ENCODE measurements around the gene AQP12B.

AQP12B gene

GRCh38 chr2:240703417-240704341 is 21.0 kb upstream of the AQP12B start:
- H3K4me2 ChIP-seq (ENCODE audit: insufficient read depth, low read length, poor library complexity, severe bottlenecking), result no peak overlapping the region
- H2BK120ac ChIP-seq (ENCODE audit: low read depth, low read length), result no peak overlapping the region
- no peak overlapping the region for H2BK12ac ChIP-seq (ENCODE audit: low read length)
- H3K4me3 ChIP-seq (ENCODE audit: low read length in 2 of 2), result no peak overlapping the region
- H3K23ac ChIP-seq (ENCODE audit: low read depth, low read length, poor library complexity), result peak overlapping the region; percentile 23
- peak overlapping the region; percentile 3 for H2AK5ac ChIP-seq (ENCODE audit: low read depth, low read length)
- no peaks in the 10 kb centered on the region for H3K79me1 ChIP-seq (ENCODE audit: low read depth, low read length)
- no peak overlapping the region for H2AFZ ChIP-seq (ENCODE audit: low read length)
- no peaks in the 10 kb centered on the region for H3K4me1 ChIP-seq (ENCODE audit: control insufficient read depth in 2 of 2, insufficient read depth in 1 of 2, low read depth in 1 of 2, low read length in 2 of 2)
- WGBS, 2 donors (ENCODE audit: extremely low coverage in 2 of 2, insufficient read length in 2 of 2, insufficient replicate concordance in 1 of 2), result no CpG with 5 or more reads among the region's 18 CpGs
- H4K91ac ChIP-seq (ENCODE audit: low read depth, low read length, poor library complexity), result no peak overlapping the region
- H3K9me3 ChIP-seq (replicated peaks in 1 of 2; ENCODE audit: control insufficient read depth in 2 of 2, insufficient read depth in 1 of 2, low read depth in 1 of 2, low read length in 2 of 2), result no peaks in the 10 kb centered on the region
- H3K14ac ChIP-seq (ENCODE audit: low read length), result no peak overlapping the region
- peaks cover 0 to 40% (median 0%) of the 10 kb centered on the region in 3 experiments for H3K27me3 ChIP-seq (ENCODE audit: control insufficient read depth in 3 of 3, insufficient read depth in 3 of 3, low read depth in 1 of 3, low read length in 3 of 3)
- H3K9ac ChIP-seq (ENCODE audit: low read depth, low read length, poor library complexity), result no peak overlapping the region
- no peaks in the 10 kb centered on the region for H3K36me3 ChIP-seq (replicated peaks in 1 of 2; ENCODE audit: control insufficient read depth in 2 of 2, insufficient read depth in 2 of 2, low read length in 2 of 2)
- H4K8ac ChIP-seq (ENCODE audit: low read depth, low read length), result peak overlapping the region; percentile 29
- H3K4ac ChIP-seq (ENCODE audit: low read length), result no peak overlapping the region
- H3K27ac ChIP-seq (replicated peaks; ENCODE audit: low read length), result no peak overlapping the region
- H2BK15ac ChIP-seq (ENCODE audit: low read length), result peak overlapping the region; percentile 37
- no peak overlapping the region for H2BK5ac ChIP-seq (ENCODE audit: low read length)
- DNase-seq (ENCODE audit: low spot score), result no peak
- H3K18ac ChIP-seq (ENCODE audit: low read length), result peak overlapping the region; percentile 52

GRCh38 chr2:240702640-240703011 is 19.9 kb upstream of the AQP12B start:
- Histone ChIP-seq H3K4me2 (ENCODE audit: insufficient read depth, low read length, poor library complexity, severe bottlenecking) (no peak overlapping the region), H2BK5ac (ENCODE audit: low read length) (no peak overlapping the region), H3K27ac (replicated peaks; ENCODE audit: low read length) (no peak overlapping the region), H3K4ac (ENCODE audit: low read length) (no peak overlapping the region), H4K91ac (ENCODE audit: low read depth, low read length, poor library complexity) (no peak overlapping the region), H3K4me3 (ENCODE audit: low read length in 2 of 2) (no peak overlapping the region), H4K8ac (ENCODE audit: low read depth, low read length) (no peak overlapping the region), H3K18ac (ENCODE audit: low read length) (no peak overlapping the region), H3K4me1 (ENCODE audit: control insufficient read depth in 2 of 2, insufficient read depth in 1 of 2, low read depth in 1 of 2, low read length in 2 of 2) (no peaks in the 10 kb centered on the region), H3K9ac (ENCODE audit: low read depth, low read length, poor library complexity) (no peak overlapping the region), H2AFZ (ENCODE audit: low read length) (no peak overlapping the region), H3K9me3 (replicated peaks in 1 of 2; ENCODE audit: control insufficient read depth in 2 of 2, insufficient read depth in 1 of 2, low read depth in 1 of 2, low read length in 2 of 2) (no peaks in the 10 kb centered on the region), H3K79me1 (ENCODE audit: low read depth, low read length) (no peaks in the 10 kb centered on the region), H3K36me3 (replicated peaks in 1 of 2; ENCODE audit: control insufficient read depth in 2 of 2, insufficient read depth in 2 of 2, low read length in 2 of 2) (no peaks in the 10 kb centered on the region), H2BK120ac (ENCODE audit: low read depth, low read length) (no peak overlapping the region), H3K23ac (ENCODE audit: low read depth, low read length, poor library complexity) (no peak overlapping the region), H2BK15ac (ENCODE audit: low read length) (no peak overlapping the region), H3K14ac (ENCODE audit: low read length) (peak overlapping the region; percentile 59), H3K27me3 (ENCODE audit: control insufficient read depth in 3 of 3, insufficient read depth in 3 of 3, low read depth in 1 of 3, low read length in 3 of 3) (peaks cover 0 to 39% (median 0%) of the 10 kb centered on the region in 3 experiments), H2BK12ac (ENCODE audit: low read length) (no peak overlapping the region), H2AK5ac (ENCODE audit: low read depth, low read length) (no peak overlapping the region)
- WGBS, 2 donors (ENCODE audit: extremely low coverage in 2 of 2, insufficient read length in 2 of 2, insufficient replicate concordance in 1 of 2), result no CpG with 5 or more reads among the region's 9 CpGs
- DNase-seq (ENCODE audit: low spot score), result no peak

GRCh38 chr2:240701736-240702639 is 19.3 kb upstream of the AQP12B start:
- no CpG with 5 or more reads among the region's 30 CpGs for WGBS, 2 donors (ENCODE audit: extremely low coverage in 2 of 2, insufficient read length in 2 of 2, insufficient replicate concordance in 1 of 2)

More at GRCh38 chr2:240701736-240702639, 19.3 kb upstream of the AQP12B start:
- Histone ChIP-seq H3K4me2 (ENCODE audit: insufficient read depth, low read length, poor library complexity, severe bottlenecking) (peak overlapping the region; percentile 2), H3K18ac (ENCODE audit: low read length) (peak overlapping the region; percentile 57), H3K4me3 (ENCODE audit: low read length in 2 of 2) (no peak overlapping the region), H3K27ac (replicated peaks; ENCODE audit: low read length) (no peak overlapping the region), H3K79me1 (ENCODE audit: low read depth, low read length) (no peaks in the 10 kb centered on the region), H3K14ac (ENCODE audit: low read length) (peak overlapping the region; percentile 59), H2AK5ac (ENCODE audit: low read depth, low read length) (no peak overlapping the region), H3K4ac (ENCODE audit: low read length) (no peak overlapping the region), H4K8ac (ENCODE audit: low read depth, low read length) (no peak overlapping the region), H2BK15ac (ENCODE audit: low read length) (no peak overlapping the region), H3K9ac (ENCODE audit: low read depth, low read length, poor library complexity) (no peak overlapping the region), H2BK12ac (ENCODE audit: low read length) (peak overlapping the region; percentile 58), H2AFZ (ENCODE audit: low read length) (no peak overlapping the region), H2BK120ac (ENCODE audit: low read depth, low read length) (no peak overlapping the region), H3K36me3 (replicated peaks in 1 of 2; ENCODE audit: control insufficient read depth in 2 of 2, insufficient read depth in 2 of 2, low read length in 2 of 2) (no peaks in the 10 kb centered on the region), H2BK5ac (ENCODE audit: low read length) (no peak overlapping the region), H4K91ac (ENCODE audit: low read depth, low read length, poor library complexity) (no peak overlapping the region), H3K9me3 (replicated peaks in 1 of 2; ENCODE audit: control insufficient read depth in 2 of 2, insufficient read depth in 1 of 2, low read depth in 1 of 2, low read length in 2 of 2) (no peaks in the 10 kb centered on the region), H3K27me3 (ENCODE audit: control insufficient read depth in 3 of 3, insufficient read depth in 3 of 3, low read depth in 1 of 3, low read length in 3 of 3) (peaks cover 0 to 33% (median 0%) of the 10 kb centered on the region in 3 experiments), H3K23ac (ENCODE audit: low read depth, low read length, poor library complexity) (no peak overlapping the region), H3K4me1 (ENCODE audit: control insufficient read depth in 2 of 2, insufficient read depth in 1 of 2, low read depth in 1 of 2, low read length in 2 of 2) (no peaks in the 10 kb centered on the region)
- no peak for DNase-seq (ENCODE audit: low spot score)
